Neural progenitor cell (in vitro differentiated cells): Measurements from ENCODE around the gene CPN2.

Experiments
- CTCF ChIP-seq: fragments of 200-600 bp; sonication (generic); IDR thresholded peaks from 2 replicates; pipeline ENCODE4 v1.5.1; 2017; ENCODE audit warnings: antibody characterized with exemption, mild to moderate bottlenecking
- EZH2 ChIP-seq: fragments of 200-600 bp; sonication (generic); IDR thresholded peaks from 2 replicates; pipeline ENCODE4 v1.6.1; 2017; ENCODE audit warnings: antibody characterized with exemption, mild to moderate bottlenecking, moderate library complexity

- TF ChIP-seq CTCF, result no peak
- TF ChIP-seq EZH2, result no peak
Observed at GRCh38 chr3:194314388-194315068, 36.6 kb downstream of the CPN2 start.
